Endodermal cell (in vitro differentiated cells): Measurements from ENCODE around the gene RREB1. TPM values are rescaled to one million over a fixed set of nuclear protein-coding genes. Genes with fewer than 3 reads are reported as not detected.

Experiments
- DNase-seq: peaks from one replicate; pipeline ENCODE4 v3.0.0-alpha.2; 2017
- H3K27ac ChIP-seq: 2 replicates; pipeline ENCODE4 v1.5.1; 2013; ENCODE audit warnings: mild to moderate bottlenecking, low read depth, low read length, moderate library complexity
- H3K27me3 ChIP-seq: 2 replicates; pipeline ENCODE4 v1.6.1; 2013; ENCODE audit warnings: mild to moderate bottlenecking, low read length, moderate library complexity; ENCODE audit not compliant: insufficient read depth, control insufficient read depth, poor library complexity, severe bottlenecking
- H3K36me3 ChIP-seq: 2 replicates; pipeline ENCODE4 v1.7.0; 2013; ENCODE audit warnings: mild to moderate bottlenecking, low read length, moderate library complexity; ENCODE audit not compliant: control insufficient read depth, insufficient read depth
- H3K4me1 ChIP-seq: one replicate; pipeline ENCODE4 v1.7.0; 2013; ENCODE audit warnings: low read length; ENCODE audit not compliant: control insufficient read depth, insufficient read depth
- H3K4me3 ChIP-seq: 2 replicates; pipeline ENCODE4 v1.5.1; 2013; ENCODE audit warnings: mild to moderate bottlenecking, low read length, moderate library complexity
- H3K9ac ChIP-seq: 2 replicates; pipeline ENCODE4 v1.6.1; 2013; ENCODE audit warnings: mild to moderate bottlenecking, low read length, moderate library complexity; ENCODE audit not compliant: poor library complexity, severe bottlenecking; ENCODE audit errors: extremely low read depth
- H3K9me3 ChIP-seq: 2 replicates; pipeline ENCODE4 v1.6.1; 2013; ENCODE audit warnings: mild to moderate bottlenecking, low read length, moderate library complexity; ENCODE audit not compliant: control insufficient read depth
- H3K27ac Mint-ChIP-seq: 2 replicates; pipeline ENCODE4 v1.8.0; 2020; ENCODE audit warnings: mixed read lengths
- H3K27me3 Mint-ChIP-seq: 2 replicates; pipeline ENCODE4 v1.8.0; 2021; ENCODE audit warnings: mild to moderate bottlenecking, mixed read lengths; ENCODE audit not compliant: insufficient read depth
- H3K36me3 Mint-ChIP-seq: 2 replicates; pipeline ENCODE4 v1.8.0; 2020; ENCODE audit warnings: low read depth, mixed read lengths
- H3K4me1 Mint-ChIP-seq: 2 replicates; pipeline ENCODE4 v1.8.0; 2020; ENCODE audit warnings: mixed read lengths
- H3K4me3 Mint-ChIP-seq: 2 replicates; pipeline ENCODE4 v1.8.0; 2020; ENCODE audit warnings: mild to moderate bottlenecking, moderate library complexity, mixed read lengths
- H3K9me3 Mint-ChIP-seq: 2 replicates; pipeline ENCODE4 v1.8.0; 2020; ENCODE audit warnings: mild to moderate bottlenecking, mixed read lengths
- WGBS, 2 experiments: methylation state at CpG; one replicate each; pipeline versions ENCODE4 v1.1.5 to v1.1.7; 2013; ENCODE audit warnings: missing lambda C conversion rate in 2 of 2, mixed read lengths in 1 of 2; ENCODE audit not compliant: insufficient coverage in 1 of 2, insufficient read length in 1 of 2; 5-methylcytosine and 5-hydroxymethylcytosine counted together
- total RNA-seq, 2 donors: library from RNA; stranded (reverse); fragmentation: NEBNext Ultra II Directional in 1 of 2; extraction: Animal tissue kit (Norgen Biotek cat#: 25700) in 1 of 2; gene quantifications; 2 replicates in 1 of 2; 3 replicates in 1 of 2; pipeline ENCODE4 v1.2.1, GENCODE V29; 2021
- TF ChIP-seq, protein P1 (sequence below): fragments of 200-600 bp; sonication (generic); conservative IDR thresholded peaks from 2 replicates; pipeline ENCODE4 v1.5.0; 2021; ENCODE audit warnings: antibody characterized with exemption, mild to moderate bottlenecking

Gene RREB1
- total RNA-seq, 2 donors from 2014 or later: 51.2 to 64.3 TPM

- H3K9me3 Mint-ChIP-seq: no peaks in the 10 kb centered on the region
- H3K27ac Mint-ChIP-seq: no peak overlapping the region
- Histone ChIP-seq H3K27me3 (no peaks in the 10 kb centered on the region), H3K4me3 (no peak overlapping the region), H3K9me3 (no peaks in the 10 kb centered on the region), H3K36me3 (peaks cover 88% of the 10 kb centered on the region), H3K9ac (no peak overlapping the region), H3K4me1 (no peaks in the 10 kb centered on the region), H3K27ac (no peak overlapping the region)
- WGBS, 2 experiments: 94 to 100% methylated on average over 1 of the region's 2 CpGs
- DNase-seq: no peak
- no peak overlapping the region for H3K4me3 Mint-ChIP-seq
- peaks cover 66% of the 10 kb centered on the region for H3K36me3 Mint-ChIP-seq
- H3K27me3 Mint-ChIP-seq: no peaks in the 10 kb centered on the region
- peaks cover 10% of the 10 kb centered on the region for H3K4me1 Mint-ChIP-seq
- TF ChIP-seq, protein P1, sequence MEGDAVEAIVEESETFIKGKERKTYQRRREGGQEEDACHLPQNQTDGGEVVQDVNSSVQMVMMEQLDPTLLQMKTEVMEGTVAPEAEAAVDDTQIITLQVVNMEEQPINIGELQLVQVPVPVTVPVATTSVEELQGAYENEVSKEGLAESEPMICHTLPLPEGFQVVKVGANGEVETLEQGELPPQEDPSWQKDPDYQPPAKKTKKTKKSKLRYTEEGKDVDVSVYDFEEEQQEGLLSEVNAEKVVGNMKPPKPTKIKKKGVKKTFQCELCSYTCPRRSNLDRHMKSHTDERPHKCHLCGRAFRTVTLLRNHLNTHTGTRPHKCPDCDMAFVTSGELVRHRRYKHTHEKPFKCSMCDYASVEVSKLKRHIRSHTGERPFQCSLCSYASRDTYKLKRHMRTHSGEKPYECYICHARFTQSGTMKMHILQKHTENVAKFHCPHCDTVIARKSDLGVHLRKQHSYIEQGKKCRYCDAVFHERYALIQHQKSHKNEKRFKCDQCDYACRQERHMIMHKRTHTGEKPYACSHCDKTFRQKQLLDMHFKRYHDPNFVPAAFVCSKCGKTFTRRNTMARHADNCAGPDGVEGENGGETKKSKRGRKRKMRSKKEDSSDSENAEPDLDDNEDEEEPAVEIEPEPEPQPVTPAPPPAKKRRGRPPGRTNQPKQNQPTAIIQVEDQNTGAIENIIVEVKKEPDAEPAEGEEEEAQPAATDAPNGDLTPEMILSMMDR: no peak
Observed at GRCh38 chr6:7296602-7297001, 188.8 kb downstream of the RREB1 start.

DNA sequence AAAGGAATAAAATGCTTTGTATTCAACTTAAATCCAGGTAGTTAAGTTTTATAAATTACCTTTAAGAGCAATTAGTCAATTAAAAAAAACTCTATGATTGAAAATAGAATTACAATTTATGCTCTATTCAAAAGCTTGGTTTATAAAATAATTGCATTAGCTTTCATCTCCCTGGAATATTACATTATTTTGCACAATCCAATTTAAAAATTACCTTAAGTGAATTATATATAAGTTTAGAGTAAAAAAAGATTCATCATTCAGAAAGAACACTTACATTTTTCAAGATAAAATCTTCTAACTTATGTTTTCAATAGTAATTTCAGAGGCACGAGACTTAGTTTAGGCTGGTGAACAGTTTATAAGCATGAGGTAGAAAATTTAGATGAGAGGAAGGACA is 190.4 kb downstream of the RREB1 start:
- H3K36me3 ChIP-seq: peaks cover 88% of the 10 kb centered on the region
- no peaks in the 10 kb centered on the region for H3K9me3 Mint-ChIP-seq
- no peak overlapping the region for H3K27ac Mint-ChIP-seq
- H3K27me3 ChIP-seq: no peaks in the 10 kb centered on the region
- no peaks in the 10 kb centered on the region for H3K4me1 ChIP-seq
- TF ChIP-seq, protein P1: no peak
- H3K36me3 Mint-ChIP-seq: peaks cover 68% of the 10 kb centered on the region
- H3K27me3 Mint-ChIP-seq: no peaks in the 10 kb centered on the region
- DNase-seq: no peak
- H3K9ac ChIP-seq: no peak overlapping the region
- no peak overlapping the region for H3K27ac ChIP-seq
- no peak overlapping the region for H3K4me3 Mint-ChIP-seq
- no peaks in the 10 kb centered on the region for H3K9me3 ChIP-seq
- H3K4me1 Mint-ChIP-seq: peaks cover 14% of the 10 kb centered on the region
- no CpG with 5 or more reads among the region's 1 CpG for WGBS, 2 experiments
- H3K4me3 ChIP-seq: no peak overlapping the region

DNA sequence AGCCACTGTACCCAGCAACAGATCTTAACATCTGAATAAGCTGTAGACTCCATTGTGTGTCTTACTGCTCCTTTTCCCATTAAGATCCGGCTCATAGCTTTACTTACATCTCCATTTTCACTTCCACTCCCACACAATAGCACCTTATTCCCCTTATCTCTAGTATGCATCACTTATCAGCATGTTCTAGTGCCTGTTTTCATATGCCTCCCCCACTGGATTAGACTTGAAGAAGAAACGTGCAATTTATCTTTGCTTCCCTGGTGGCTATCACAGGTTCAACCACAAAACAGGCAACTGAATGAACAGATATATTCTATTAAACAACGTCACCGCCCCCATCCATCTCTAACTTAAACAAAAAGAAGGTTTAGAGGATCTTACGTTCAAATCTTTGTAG is 193.2 kb downstream of the RREB1 start:
- DNase-seq: no peak
- Histone ChIP-seq H3K4me1 (no peaks in the 10 kb centered on the region), H3K9ac (no peak overlapping the region), H3K27ac (no peak overlapping the region), H3K36me3 (peaks cover 94% of the 10 kb centered on the region), H3K9me3 (no peaks in the 10 kb centered on the region), H3K4me3 (no peak overlapping the region), H3K27me3 (no peaks in the 10 kb centered on the region)
- Mint-ChIP-seq H3K4me3 (no peak overlapping the region), H3K36me3 (peaks cover 81% of the 10 kb centered on the region), H3K9me3 (no peaks in the 10 kb centered on the region), H3K27me3 (no peaks in the 10 kb centered on the region), H3K4me1 (peaks cover 18% of the 10 kb centered on the region), H3K27ac (peak overlapping the region; percentile 32)
- TF ChIP-seq, protein P1: no peak
- WGBS, 2 experiments: 74 to 90% methylated on average over 2 to 5 of the region's 5 CpGs

Other genes starting within 250 kb of the RREB1 start
- gene SSR1, start 205.2 kb downstream of the RREB1 start, total RNA-seq: 100 to 1,000 TPM; 145 to 167 TPM